H1 (cell line): Measurements from ENCODE around the gene KLF2. TPM values are rescaled to one million over a fixed set of nuclear protein-coding genes. Genes with fewer than 3 reads are reported as not detected.

Source experiments
- CTCF ChIA-PET: fragments of 300-600 bp; sonication (Branson Sonifier 250); formaldehyde crosslinking; loops from one replicate; lab custom pipeline; 2021; ENCODE audit not compliant: partially characterized antibody; lab: Charles Lee
- POLR2A ChIA-PET: fragments of 300-600 bp; sonication (Branson Sonifier 250); formaldehyde crosslinking; loops from one replicate; lab custom pipeline; 2021; ENCODE audit warnings: inconsistent platforms; ENCODE audit not compliant: partially characterized antibody; lab: Charles Lee
- DNase-seq, 2 experiments: peaks; one replicate each; pipeline versions ENCODE4 v3.0.0 to v3.0.0-alpha.2; 2010 to 2022; ENCODE audit warnings: low spot score in 2 of 2, low read depth in 1 of 2, mixed read lengths in 1 of 2
- FAIRE-seq: peaks from 2 replicates; lab custom pipeline; 2011; peaks lifted over from hg19 to GRCh38; lab: Jason Lieb, UNC
- H2AFZ ChIP-seq: 2 replicates; pipeline ENCODE4 v1.8.1; 2012; ENCODE audit warnings: low read length, inconsistent platforms
- H2AK5ac ChIP-seq: 2 replicates; pipeline ENCODE4 v1.6.1; 2013; ENCODE audit warnings: low read depth, low read length
- H2BK120ac ChIP-seq: replicated peaks from 2 replicates; pipeline ENCODE3; 2013; ENCODE audit warnings: low read depth, low read length, inconsistent platforms
- H2BK12ac ChIP-seq: 2 replicates; pipeline ENCODE4 v1.6.1; 2013; ENCODE audit warnings: low read depth, low read length
- H2BK15ac ChIP-seq: 2 replicates; pipeline ENCODE4 v1.6.1; 2013; ENCODE audit warnings: low read length
- H2BK20ac ChIP-seq: 2 replicates; pipeline ENCODE4 v1.6.1; 2013; ENCODE audit warnings: low read length
- H2BK5ac ChIP-seq: 2 replicates; pipeline ENCODE4 v1.6.1; 2013; ENCODE audit warnings: low read depth, low read length
- H3K14ac ChIP-seq: 2 replicates; pipeline ENCODE4 v1.6.1; 2013; ENCODE audit warnings: inconsistent platforms; ENCODE audit not compliant: insufficient read length
- H3K18ac ChIP-seq: 2 replicates; pipeline ENCODE4 v1.6.1; 2013; ENCODE audit warnings: low read length; ENCODE audit errors: extremely low read depth
- H3K23ac ChIP-seq: 2 replicates; pipeline ENCODE4 v1.6.1; 2013; ENCODE audit warnings: inconsistent platforms; ENCODE audit not compliant: insufficient read length
- H3K23me2 ChIP-seq: 2 replicates; pipeline ENCODE4 v1.6.1; 2013; ENCODE audit warnings: low read depth, low read length
- H3K27ac ChIP-seq: 2 replicates; pipeline ENCODE4 v1.6.1; 2011; ENCODE audit warnings: low read depth, low read length, inconsistent platforms
- H3K27me3 ChIP-seq, 4 experiments: replicated peaks in 1 of 4; 1 replicate in 1 of 4; 2 replicates in 3 of 4; pipeline versions ENCODE4 v1.6.1 to v1.8.1; 2011 to 2013; ENCODE audit warnings: low read length in 3 of 4, mild to moderate bottlenecking in 3 of 4, inconsistent platforms in 2 of 4, mixed read lengths in 2 of 4, moderate library complexity in 1 of 4; ENCODE audit not compliant: control insufficient read depth in 3 of 4, insufficient read depth in 3 of 4; ENCODE audit errors: extremely low read depth in 1 of 4
- H3K36me3 ChIP-seq, 4 experiments: 2 replicates each; pipeline versions ENCODE4 v1.6.1 to v1.8.1; 2011 to 2013; ENCODE audit warnings: mild to moderate bottlenecking in 4 of 4, low read length in 3 of 4, moderate library complexity in 2 of 4, control low read depth in 1 of 4, inconsistent platforms in 1 of 4; ENCODE audit not compliant: insufficient read depth in 4 of 4, control insufficient read depth in 2 of 4
- H3K4ac ChIP-seq: replicated peaks from 2 replicates; pipeline ENCODE3; 2013; ENCODE audit warnings: low read length, low read depth, mixed read lengths, inconsistent platforms; ENCODE audit not compliant: insufficient read length
- H3K4me1 ChIP-seq, 4 experiments: replicated peaks in 1 of 4; 1 replicate in 1 of 4; 2 replicates in 3 of 4; pipeline versions ENCODE4 v1.6.1 to v1.8.1; 2011 to 2013; ENCODE audit warnings: low read length in 3 of 4, inconsistent platforms in 2 of 4, mixed read lengths in 1 of 4; ENCODE audit not compliant: insufficient read depth in 4 of 4, control insufficient read depth in 3 of 4
- H3K4me2 ChIP-seq, 2 experiments: 2 replicates each; pipeline versions ENCODE4 v1.6.1 to v1.8.1; 2011 to 2013; ENCODE audit warnings: low read depth in 2 of 2, low read length in 2 of 2, control low read depth in 1 of 2, inconsistent platforms in 1 of 2, mild to moderate bottlenecking in 1 of 2; ENCODE audit not compliant: insufficient read depth in 1 of 2
- H3K4me3 ChIP-seq, 4 experiments: fragments of 200-600, 300-600 bp in 1 of 4; sonication (generic), shearing (Covaris generic), sonication (Bioruptor Twin) in 1 of 4; 2 replicates each; pipeline versions ENCODE4 v1.5.1 to v1.8.1; 2011 to 2016; ENCODE audit warnings: low read length in 4 of 4, low read depth in 3 of 4, control low read depth in 2 of 4, inconsistent platforms in 2 of 4, mild to moderate bottlenecking in 2 of 4, mixed read lengths in 1 of 4, moderate library complexity in 1 of 4; ENCODE audit not compliant: insufficient read depth in 2 of 4; ENCODE audit errors: extremely low read depth in 1 of 4
- H3K56ac ChIP-seq: replicated peaks from 2 replicates; pipeline ENCODE3; 2013; ENCODE audit warnings: low read depth, mild to moderate bottlenecking, mixed read lengths, low read length, inconsistent platforms; ENCODE audit not compliant: insufficient read length
- H3K79me1 ChIP-seq: 2 replicates; pipeline ENCODE4 v1.6.1; 2013; ENCODE audit warnings: low read depth, low read length, control low read depth
- H3K79me2 ChIP-seq, 2 experiments: 2 replicates each; pipeline versions ENCODE4 v1.6.1 to v1.8.1; 2012 to 2013; ENCODE audit warnings: low read length in 2 of 2, mild to moderate bottlenecking in 2 of 2, inconsistent platforms in 1 of 2; ENCODE audit not compliant: insufficient read depth in 2 of 2, control insufficient read depth in 1 of 2
- H3K9ac ChIP-seq, 4 experiments: replicated peaks in 1 of 4; 1 replicate in 1 of 4; 2 replicates in 3 of 4; pipeline versions ENCODE4 v1.6.1 to v1.8.1; 2011 to 2013; ENCODE audit warnings: low read depth in 3 of 4, low read length in 3 of 4, control low read depth in 2 of 4, mild to moderate bottlenecking in 2 of 4, moderate library complexity in 2 of 4, inconsistent platforms in 1 of 4; ENCODE audit errors: extremely low read depth in 1 of 4
- H3K9me3 ChIP-seq, 2 experiments: 2 replicates each; pipeline versions ENCODE4 v1.6.1 to v1.8.1; 2012 to 2013; ENCODE audit warnings: mild to moderate bottlenecking in 2 of 2, moderate library complexity in 2 of 2, control low read depth in 1 of 2, inconsistent platforms in 1 of 2, low read depth in 1 of 2, low read length in 1 of 2, mixed read lengths in 1 of 2; ENCODE audit not compliant: insufficient read depth in 2 of 2
- H4K20me1 ChIP-seq, 2 experiments: replicated peaks in 1 of 2; 2 replicates each; pipeline versions ENCODE3 to v1.8.1; 2011 to 2013; ENCODE audit warnings: inconsistent platforms in 2 of 2, low read length in 2 of 2, mild to moderate bottlenecking in 1 of 2; ENCODE audit not compliant: insufficient read depth in 2 of 2, control insufficient read depth in 1 of 2
- H4K5ac ChIP-seq: 2 replicates; pipeline ENCODE4 v1.6.1; 2013; ENCODE audit warnings: low read length, low read depth, mixed read lengths, inconsistent platforms; ENCODE audit not compliant: insufficient read length
- H4K8ac ChIP-seq: 2 replicates; pipeline ENCODE4 v1.8.0; 2013; ENCODE audit warnings: mild to moderate bottlenecking, moderate library complexity, low read length, inconsistent platforms; ENCODE audit not compliant: insufficient read depth; ENCODE audit errors: extremely low read depth
- H4K91ac ChIP-seq: replicated peaks from 2 replicates; pipeline ENCODE3; 2013; ENCODE audit warnings: low read length, mixed read lengths, inconsistent platforms; ENCODE audit not compliant: insufficient read length
- CEBPB ChIP-seq: IDR thresholded peaks from 2 replicates; pipeline ENCODE4 v1.6.1; 2012; ENCODE audit warnings: low read depth, low read length
- CTBP2 ChIP-seq: IDR thresholded peaks from 2 replicates; pipeline ENCODE4 v1.7.0; 2011; ENCODE audit warnings: borderline replicate concordance, mild to moderate bottlenecking, moderate library complexity, mixed read lengths, low read length; ENCODE audit not compliant: insufficient read depth, insufficient read length
- EP300 ChIP-seq, 2 experiments: IDR thresholded peaks; 1 replicate in 1 of 2; 2 replicates in 1 of 2; pipeline ENCODE4 v1.6.1; 2011 to 2012; ENCODE audit warnings: low read depth in 2 of 2, low read length in 2 of 2, mild to moderate bottlenecking in 2 of 2, borderline replicate concordance in 1 of 2, inconsistent platforms in 1 of 2, moderate library complexity in 1 of 2
- GABPA ChIP-seq: IDR thresholded peaks from 2 replicates; pipeline ENCODE4 v1.6.1; 2011; ENCODE audit warnings: mild to moderate bottlenecking, low read length, moderate library complexity, borderline replicate concordance; ENCODE audit not compliant: insufficient read depth
- PHF8 ChIP-seq: fragments of 200-600 bp; sonication (generic); conservative IDR thresholded peaks from 2 replicates; pipeline ENCODE4 v1.7.1; 2012; ENCODE audit warnings: low read depth, mild to moderate bottlenecking, inconsistent platforms, low read length, moderate library complexity
- POU5F1 ChIP-seq: IDR thresholded peaks from 2 replicates; pipeline ENCODE4 v1.6.1; 2011; ENCODE audit warnings: low read depth, mild to moderate bottlenecking, low read length, moderate library complexity
- RAD21 ChIP-seq, 2 experiments: IDR thresholded peaks in 1 of 2; conservative IDR thresholded peaks in 1 of 2; 2 replicates each; pipeline ENCODE4 v1.6.1; 2011; ENCODE audit warnings: low read depth in 2 of 2, low read length in 2 of 2, improper control_type of control experiment in 1 of 2, inconsistent platforms in 1 of 2, mild to moderate bottlenecking in 1 of 2, moderate library complexity in 1 of 2
- RBBP5 ChIP-seq: IDR thresholded peaks from 2 replicates; pipeline ENCODE4 v1.7.1; 2012; ENCODE audit warnings: low read depth, mild to moderate bottlenecking, inconsistent platforms, low read length, moderate library complexity, borderline replicate concordance
- SIN3A ChIP-seq, 2 experiments: IDR thresholded peaks in 1 of 2; conservative IDR thresholded peaks in 1 of 2; 2 replicates each; pipeline ENCODE4 v1.6.1; 2011 to 2012; ENCODE audit warnings: low read length in 2 of 2, improper control_type of control experiment in 1 of 2, low read depth in 1 of 2, mild to moderate bottlenecking in 1 of 2
- SUZ12 ChIP-seq: fragments of 200-600 bp; sonication (generic); IDR thresholded peaks from 2 replicates; pipeline ENCODE4 v1.6.1; 2012; ENCODE audit warnings: mild to moderate bottlenecking, inconsistent platforms, low read length, moderate library complexity, mixed read lengths
- TCF12 ChIP-seq: IDR thresholded peaks from 2 replicates; pipeline ENCODE4 v1.6.1; 2011; ENCODE audit warnings: low read depth, mild to moderate bottlenecking, low read length
- WGBS, 2 experiments: shearing (Covaris generic) in 1 of 2; methylation state at CpG; one replicate each; pipeline versions ENCODE4 v1.1.6 to v1.1.7; 2013 to 2015; ENCODE audit warnings: low lambda C conversion rate in 2 of 2, mixed read lengths in 2 of 2, inconsistent platforms in 1 of 2, low coverage in 1 of 2, missing lambda C conversion rate in 1 of 2; ENCODE audit not compliant: insufficient replicate concordance in 2 of 2, insufficient coverage in 1 of 2, insufficient read length in 1 of 2; ENCODE audit errors: extremely low coverage in 1 of 2, missing lambda C conversion rate in 1 of 2; 5-methylcytosine and 5-hydroxymethylcytosine counted together
- polyA plus RNA-seq, 7 experiments: library from polyadenylated mRNA; depleted of rRNA in 3 of 7; stranded (reverse) in 5 of 7; unstranded in 2 of 7; fragments of >200 nt in 5 of 7; fragments of 200-250 nt in 2 of 7; gene quantifications; 1 replicate in 5 of 7; 2 replicates in 1 of 7; 4 replicates in 1 of 7; pipeline versions ENCODE4 v1.2.1 to v1.2.3, GENCODE V29; 2011 to 2013; ENCODE audit warnings: missing spikeins in 2 of 7, mixed read lengths in 2 of 7
- total RNA-seq: library from RNA; stranded (reverse); fragmentation: NEBNext Ultra II Directional; extraction: Animal tissue kit (Norgen Biotek cat#: 25700); gene quantifications from 2 replicates; pipeline ENCODE4 v1.2.1, GENCODE V29; 2021
- TF ChIP-seq, protein P1 (sequence below): IDR thresholded peaks from 2 replicates; pipeline ENCODE4 v1.6.1; 2011; ENCODE audit warnings: low read length, improper control_type of control experiment

Gene KLF2
- total and polyA plus RNA-seq, 2 of the 8 experiments (the other 6 are each of a cell fraction or from before 2014, with no cell fraction given), result 0.19 to 0.33 TPM

DNA sequence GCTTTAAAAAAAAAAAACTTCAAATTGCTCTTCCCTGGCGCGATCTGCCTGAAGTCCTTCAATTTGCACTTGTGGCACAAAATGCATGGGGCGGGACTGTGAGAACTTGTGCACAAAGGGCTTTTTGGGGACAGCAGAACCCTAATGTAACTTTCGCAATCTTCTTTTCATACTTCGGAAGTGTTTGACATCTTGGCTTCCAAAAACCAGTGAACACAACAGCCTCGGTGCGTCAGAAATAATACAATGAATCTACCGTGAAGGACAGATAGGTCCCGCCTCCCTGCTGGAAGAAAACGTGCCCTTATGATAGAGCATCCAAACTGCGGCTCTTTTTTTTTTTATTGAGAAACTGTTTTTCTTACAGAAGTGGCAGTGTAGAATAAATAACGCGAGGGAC is 36.6 kb downstream of the KLF2 start:
- Histone ChIP-seq H3K79me2 (no peaks in the 10 kb centered on the region), H3K4me1 (no peaks in the 10 kb centered on the region; a peak in 2 of 7 replicates), H3K9me3 (no peaks in the 10 kb centered on the region), H3K23ac (no peak overlapping the region), H3K18ac (no peak overlapping the region), H3K27ac (no peak overlapping the region), H3K9ac (no peak overlapping the region), H2BK12ac (no peak overlapping the region), H4K5ac (no peak overlapping the region), H3K79me1 (no peaks in the 10 kb centered on the region), H3K27me3 (no peaks in the 10 kb centered on the region), H3K23me2 (no peaks in the 10 kb centered on the region), H2AFZ (no peak overlapping the region), H3K36me3 (no peaks in the 10 kb centered on the region; a peak in 2 of 8 replicates), H2AK5ac (no peak overlapping the region), H2BK5ac (no peak overlapping the region), H3K14ac (no peak overlapping the region), H2BK120ac (no peak overlapping the region), H4K91ac (no peak overlapping the region), H2BK15ac (no peak overlapping the region), H3K56ac (no peak overlapping the region), H4K20me1 (peaks cover 1% of the 10 kb centered on the region in 2 experiments), H4K8ac (no peak overlapping the region), H3K4ac (no peak overlapping the region), H3K4me3 (no peak overlapping the region), H3K4me2 (no peak overlapping the region), H2BK20ac (no peak overlapping the region)
- ChIA-PET CTCF (interaction anchor here (1.2 to 2.7 kb wide), 5 partner anchors 12 to 113 kb away, joined by 4 to 20 read pairs (median 5); no protein-coding TSS in a partner anchor), POLR2A (interaction anchor here (1.2 kb wide), 1 partner anchor 27 kb away, joined by 4 read pairs; no protein-coding TSS in a partner anchor)
- no peak for DNase-seq
- WGBS, 2 experiments, result 88% methylated on average over 13 of the region's 13 CpGs; no CpG with 5 or more reads in 1 of the 2 experiments
- FAIRE-seq, result no peak
- no peak for TF ChIP-seq GABPA
- TF ChIP-seq, protein P1, sequence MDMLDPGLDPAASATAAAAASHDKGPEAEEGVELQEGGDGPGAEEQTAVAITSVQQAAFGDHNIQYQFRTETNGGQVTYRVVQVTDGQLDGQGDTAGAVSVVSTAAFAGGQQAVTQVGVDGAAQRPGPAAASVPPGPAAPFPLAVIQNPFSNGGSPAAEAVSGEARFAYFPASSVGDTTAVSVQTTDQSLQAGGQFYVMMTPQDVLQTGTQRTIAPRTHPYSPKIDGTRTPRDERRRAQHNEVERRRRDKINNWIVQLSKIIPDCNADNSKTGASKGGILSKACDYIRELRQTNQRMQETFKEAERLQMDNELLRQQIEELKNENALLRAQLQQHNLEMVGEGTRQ, result no peak
- no peak for TF ChIP-seq SIN3A (conservative IDR thresholded peaks at IDR 0.05 in 1 of 2, IDR thresholded peaks at IDR 0.05 in 1 of 2; ENCODE audit: low read depth in 1 of 2, low read length in 2 of 2)
- TF ChIP-seq SUZ12, result no peak
- no peak for TF ChIP-seq TCF12
- TF ChIP-seq CTBP2, result no peak
- no peak for TF ChIP-seq POU5F1
- TF ChIP-seq EP300 (IDR thresholded peaks at IDR 0.05; ENCODE audit: borderline replicate concordance in 1 of 2, low read depth in 2 of 2, low read length in 2 of 2), result no peak
- TF ChIP-seq CEBPB, result no peak
- no peak for TF ChIP-seq RAD21 (IDR thresholded peaks at IDR 0.05 in 1 of 2, conservative IDR thresholded peaks at IDR 0.05 in 1 of 2; ENCODE audit: low read depth in 2 of 2, low read length in 2 of 2)
- TF ChIP-seq RBBP5, result no peak
- TF ChIP-seq PHF8, result no peak
